WI38 (cell line): Measurements from ENCODE around the gene CARD10.
"Not testable (repeated sequence)": the region's sequence is repeated elsewhere in the genome, so short reads cannot be mapped to it uniquely, and the experiment has no call there.

Experiments used
- H3K4me3 ChIP-seq: 2 replicates; pipeline ENCODE4 v1.5.1; 2011; ENCODE audit warnings: low read depth, mild to moderate bottlenecking, control low read depth, low read length
- CTCF ChIP-seq: IDR thresholded peaks from 2 replicates; pipeline ENCODE4 v1.5.1; 2012; ENCODE audit warnings: low read depth, mild to moderate bottlenecking, control low read depth, low read length

Gene CARD10

GRCh38 chr22:37471727-37472417, 47.3 kb downstream of the CARD10 start:
- no peak overlapping the region for H3K4me3 ChIP-seq
- TF ChIP-seq CTCF, result no peak

- no peak overlapping the region for H3K4me3 ChIP-seq
- no peak for TF ChIP-seq CTCF
Observed at GRCh38 chr22:37470087-37470445, 49.1 kb downstream of the CARD10 start.

GRCh38 chr22:37469416-37470086, 49.7 kb downstream of the CARD10 start:
- no peak for TF ChIP-seq CTCF
- no peak overlapping the region for H3K4me3 ChIP-seq

- not testable (repeated sequence) for H3K4me3 ChIP-seq
Observed at GRCh38 chr22:37468201-37468695, 51.0 kb downstream of the CARD10 start.

GRCh38 chr22:37467391-37467955, 51.7 kb downstream of the CARD10 start:
- no peak for TF ChIP-seq CTCF
- no peak overlapping the region for H3K4me3 ChIP-seq

GRCh38 chr22:37464181-37464580, 55.0 kb downstream of the CARD10 start:
- no peak overlapping the region for H3K4me3 ChIP-seq
- TF ChIP-seq CTCF, result no peak

GRCh38 chr22:37462983-37463382, 56.2 kb downstream of the CARD10 start:
- H3K4me3 ChIP-seq, result no peak overlapping the region
- no peak for TF ChIP-seq CTCF
